Spleen (tissue), 11 donors: ENCODE data around the gene ZFHX2. TPM values are rescaled to one million over a fixed set of nuclear protein-coding genes. Genes with fewer than 3 reads are reported as not detected.

Experiments
- DNase-seq: peaks from one replicate; pipeline ENCODE4 v3.0.0-alpha.2; 2020
- H3K27ac ChIP-seq, 8 donors: fragments of 200-600 bp; sonication (generic) in 7 of 8; 1 replicate in 4 of 8; 2 replicates in 4 of 8; pipeline versions ENCODE4 v1.5.0 to v1.8.0; 2016 to 2021; ENCODE audit warnings: inconsistent platforms in 4 of 8, mild to moderate bottlenecking in 4 of 8, moderate library complexity in 1 of 8
- H3K27me3 ChIP-seq, 7 donors: fragments of 200-600 bp; sonication (generic) in 6 of 7; replicated peaks in 1 of 7; 1 replicate in 4 of 7; 2 replicates in 3 of 7; pipeline versions ENCODE4 v1.5.0 to v1.8.0; 2016 to 2021; ENCODE audit warnings: inconsistent platforms in 3 of 7, mild to moderate bottlenecking in 1 of 7
- H3K36me3 ChIP-seq, 6 donors: fragments of 200-600 bp; sonication (generic) in 5 of 6; 1 replicate in 4 of 6; 2 replicates in 2 of 6; pipeline versions ENCODE4 v1.5.0 to v1.8.0; 2016 to 2021; ENCODE audit warnings: inconsistent platforms in 2 of 6
- H3K4me1 ChIP-seq, 6 donors: fragments of 200-600 bp; sonication (generic) in 5 of 6; 1 replicate in 3 of 6; 2 replicates in 3 of 6; pipeline versions ENCODE4 v1.5.0 to v1.8.0; 2016 to 2021; ENCODE audit warnings: inconsistent platforms in 3 of 6
- H3K4me3 ChIP-seq, 8 donors: fragments of 200-600 bp; sonication (generic) in 7 of 8; 1 replicate in 4 of 8; 2 replicates in 4 of 8; pipeline versions ENCODE4 v1.5.0 to v1.8.0; 2016 to 2021; ENCODE audit warnings: inconsistent platforms in 4 of 8, mild to moderate bottlenecking in 4 of 8, moderate library complexity in 2 of 8
- H3K9me3 ChIP-seq, 8 donors: fragments of 200-600 bp; sonication (generic) in 7 of 8; 1 replicate in 4 of 8; 2 replicates in 4 of 8; pipeline versions ENCODE4 v1.5.0 to v1.8.0; 2016 to 2021; ENCODE audit warnings: inconsistent platforms in 4 of 8
- CTCF ChIP-seq, 11 experiments: fragments of 200-600 bp in 7 of 11; fragments of 450-650 bp in 4 of 11; sonication (generic) in 4 of 11; IDR thresholded peaks in 8 of 11; conservative IDR thresholded peaks in 3 of 11; 1 replicate in 7 of 11; 2 replicates in 4 of 11; pipeline versions ENCODE4 v1.4.0 to v1.8.0; 2016 to 2021; ENCODE audit warnings: antibody characterized with exemption in 11 of 11, inconsistent platforms in 4 of 11, mild to moderate bottlenecking in 1 of 11
- POLR2A ChIP-seq, 3 donors: fragments of 450-650 bp; IDR thresholded peaks; one replicate each; pipeline ENCODE4 v1.5.1; 2017; ENCODE audit warnings: antibody characterized with exemption in 3 of 3, mild to moderate bottlenecking in 1 of 3
- POLR2AphosphoS5 ChIP-seq, 3 donors: sonication (generic); formaldehyde crosslinking; IDR thresholded peaks; one replicate each; pipeline ENCODE4 v1.5.1; 2017; ENCODE audit warnings: antibody characterized with exemption in 3 of 3
- WGBS, 5 donors: extraction: QIAGEN DNeasy Blood & Tissue Kit in 3 of 5; methylation state at CpG; one replicate each; pipeline versions ENCODE4 v1.1.5 to v1.1.7; 2013 to 2018; 5-methylcytosine and 5-hydroxymethylcytosine counted together
- intact Hi-C: fragments of 100-400 bp; cut with DNase I; formaldehyde crosslinking; loops from one replicate; pipeline ENCODE4 v1.15.0; 2023; ENCODE audit warnings: low total_unique reads
- polyA plus RNA-seq, 3 donors: library from polyadenylated mRNA; stranded (reverse); fragments of 200-250 nt; gene quantifications; one replicate each; pipeline ENCODE4 v1.2.1, GENCODE V29; 2013
- total RNA-seq, 7 donors: library from RNA; depleted of rRNA in 3 of 7; stranded (reverse); fragments of >200 nt in 3 of 7; fragmentation: NEBNext Ultra II Directional in 4 of 7; extraction: Animal tissue kit (Norgen Biotek cat#: 25700) in 4 of 7; gene quantifications; one replicate each; pipeline versions ENCODE4 v1.1.0 to v1.2.1, GENCODE V29; 2016 to 2021
- donor health status: healthy with polysubstance abuse.
- donor health status: DM: no; HTN: no; CAD: no; lungs with moderate emphysema.
- donor health status: DM: no; HTN: no; CAD: no.
- donor health status: Bipolar disorder and iron deficiency.
- donor health status: healthy.
- donor health status: DM: no; HTN: no; CAD: no.
- donor health status: DM: yes; HTN: yes; CAD: no.

ZFHX2 gene
- total and polyA plus RNA-seq, 10 donors, result 0.09 to 2.9 (median 1.0) TPM

- intact Hi-C loops, result loop anchor here (10.0 kb wide), 1 partner anchor 244 kb away; the partner anchor contains the start of gene PABPN1
- peak in 5 of 11 experiments; percentile 23 to 40 (median 31) for TF ChIP-seq CTCF (IDR thresholded peaks at IDR 0.05 in 8 of 11, conservative IDR thresholded peaks at IDR 0.05 in 3 of 11)
- TF ChIP-seq POLR2A (IDR thresholded peaks at IDR 0.05), result no peak
- WGBS, 5 donors, result 60 to 68% (median 65%) methylated on average over 6 of the region's 6 CpGs
- peaks cover 0 to 7% (median 0%) of the 10 kb centered on the region in 7 donors for H3K27me3 ChIP-seq
- H3K4me3 ChIP-seq, result no peak overlapping the region
- peaks cover 0 to 26% (median 23%) of the 10 kb centered on the region in 6 donors for H3K36me3 ChIP-seq
- H3K9me3 ChIP-seq, result no peaks in the 10 kb centered on the region
- no peak for DNase-seq
- peak overlapping the region in 5 of 8 donors; percentile 84 to 94 (median 89) for H3K27ac ChIP-seq
- H3K4me1 ChIP-seq, result peaks cover 5 to 72% (median 41%) of the 10 kb centered on the region in 6 donors
Observed at GRCh38 chr14:23568600-23569331, 17.2 kb upstream of the ZFHX2 start.

- Histone ChIP-seq H3K27ac (peak overlapping the region; percentile 74 to 94 (median 86)), H3K4me1 (peaks cover 5 to 76% (median 42%) of the 10 kb centered on the region in 6 donors), H3K36me3 (peaks cover 0 to 32% (median 29%) of the 10 kb centered on the region in 6 donors), H3K27me3 (peaks cover 0 to 7% (median 0%) of the 10 kb centered on the region in 7 donors), H3K9me3 (no peaks in the 10 kb centered on the region), H3K4me3 (peak overlapping the region in 7 of 8 donors; percentile 56 to 93 (median 67))
- DNase-seq, result no peak
- TF ChIP-seq CTCF (IDR thresholded peaks at IDR 0.05 in 8 of 11, conservative IDR thresholded peaks at IDR 0.05 in 3 of 11) (no peak), POLR2AphosphoS5 (IDR thresholded peaks at IDR 0.05) (no peak), POLR2A (IDR thresholded peaks at IDR 0.05) (no peak)
- 57 to 79% (median 65%) methylated on average over 2 of the region's 2 CpGs for WGBS, 5 donors
- intact Hi-C loops, result loop anchor here (10.0 kb wide), 1 partner anchor 243 kb away; the partner anchor contains the start of gene PABPN1
Observed at GRCh38 chr14:23568021-23568599, 16.5 kb upstream of the ZFHX2 start.

- Histone ChIP-seq H3K27ac (peak within 1 kb of the TSS; percentile 74 to 94 (median 86)), H3K4me1 (peaks cover 5 to 76% (median 40%) of the 10 kb centered on the region in 6 donors), H3K36me3 (peaks cover 0 to 39% (median 31%) of the 10 kb centered on the region in 6 donors), H3K4me3 (peak within 1 kb of the TSS; percentile 56 to 93 (median 67)), H3K27me3 (peaks cover 0 to 7% (median 0%) of the 10 kb centered on the region in 7 donors), H3K9me3 (no peaks in the 10 kb centered on the region)
- intact Hi-C loops, result loop anchor here (10.0 kb wide), 1 partner anchor 243 kb away; the partner anchor contains the start of gene PABPN1
- TF ChIP-seq CTCF (IDR thresholded peaks at IDR 0.05 in 8 of 11, conservative IDR thresholded peaks at IDR 0.05 in 3 of 11) (no peak), POLR2AphosphoS5 (IDR thresholded peaks at IDR 0.05) (peak; percentile 94 to 97 (median 94)), POLR2A (IDR thresholded peaks at IDR 0.05) (peak in 1 of 3 donors; percentile 73)
- DNase-seq, result peak; percentile 98
- WGBS, 5 donors, result 0 to 1% (median 1%) methylated on average over 50 to 53 of the region's 53 CpGs
Observed at GRCh38 chr14:23567186-23568020, 15.8 kb upstream of the ZFHX2 start, which contains the start of gene AP1G2. TSS of gene AP1G2 (minus strand) at chr14:23567791. CDS start at chr14:23567314, 477 bp downstream.
